Fibroblast of skin of left quadriceps (primary cell): ENCODE results near the gene MYO16.
"Not testable (repeated sequence)": the region's sequence is repeated elsewhere in the genome, so short reads cannot be mapped to it uniquely, and the experiment has no call there.

ENCODE experiments used
- DNase-seq, 2 experiments: peaks; one replicate each; pipeline ENCODE4 v3.0.0-alpha.2; 2013; ENCODE audit warnings: low read depth in 2 of 2

MYO16 gene

GRCh38 chr13:109192306-109192705 lies 562.9 kb downstream of the MYO16 start:
- no peak for DNase-seq

GRCh38 chr13:109196948-109197347 lies 567.5 kb downstream of the MYO16 start:
- DNase-seq: no peak

- no peak for DNase-seq
These were observed 569.2 kb downstream of the MYO16 start for GRCh38 chr13:109198585-109198984.

GRCh38 chr13:109199280-109199679 lies 569.9 kb downstream of the MYO16 start:
- DNase-seq: no peak

GRCh38 chr13:109200556-109200955 lies 571.1 kb downstream of the MYO16 start:
- no peak for DNase-seq

- no peak for DNase-seq
These were observed 574.2 kb downstream of the MYO16 start for GRCh38 chr13:109203587-109203986.

- DNase-seq: no peak
These were observed 574.8 kb downstream of the MYO16 start for GRCh38 chr13:109204252-109204651.

GRCh38 chr13:109204657-109205056 lies 575.2 kb downstream of the MYO16 start:
- no peak for DNase-seq

GRCh38 chr13:109205315-109205714 lies 575.9 kb downstream of the MYO16 start:
- DNase-seq: no peak

- DNase-seq: no peak
These were observed 577.2 kb downstream of the MYO16 start for GRCh38 chr13:109206616-109207015.

- DNase-seq: no peak
These were observed 578.2 kb downstream of the MYO16 start for GRCh38 chr13:109207622-109208021.

GRCh38 chr13:109208522-109208921 lies 579.1 kb downstream of the MYO16 start:
- no peak for DNase-seq

- DNase-seq: no peak
These were observed 580.1 kb downstream of the MYO16 start for GRCh38 chr13:109209526-109209925.

- no peak for DNase-seq
These were observed 582.2 kb downstream of the MYO16 start for GRCh38 chr13:109211616-109212015.

GRCh38 chr13:109212650-109213049 lies 583.2 kb downstream of the MYO16 start:
- DNase-seq: no peak

- no peak for DNase-seq
These were observed 584.3 kb downstream of the MYO16 start for GRCh38 chr13:109213714-109214113.

- no peak for DNase-seq
These were observed 585.0 kb downstream of the MYO16 start for GRCh38 chr13:109214393-109214792.

GRCh38 chr13:109215377-109215776 lies 586.0 kb downstream of the MYO16 start:
- DNase-seq: no peak

GRCh38 chr13:109217510-109217909 lies 588.1 kb downstream of the MYO16 start:
- not testable (repeated sequence) for DNase-seq

GRCh38 chr13:109220631-109221030 lies 591.2 kb downstream of the MYO16 start:
- no peak for DNase-seq

GRCh38 chr13:109224033-109224432 lies 594.6 kb downstream of the MYO16 start:
- no peak for DNase-seq

- DNase-seq: no peak
These were observed 597.2 kb downstream of the MYO16 start for GRCh38 chr13:109226631-109227030.

- DNase-seq: no peak
These were observed 598.0 kb downstream of the MYO16 start for GRCh38 chr13:109227344-109227940.

GRCh38 chr13:109228211-109228610 lies 598.8 kb downstream of the MYO16 start:
- no peak for DNase-seq
